ENCODE measurements around the gene AQR.

- TF ChIP-seq CTCF (IDR thresholded peaks at IDR 0.05 in 4 of 5, conservative IDR thresholded peaks at IDR 0.05 in 1 of 5) (no peak), POLR2A (IDR thresholded peaks at IDR 0.05) (peak in 1 of 2 donors; percentile 17)
Observed at GRCh38 chr15:34986771-34987480, 17.4 kb upstream of the AQR start.
